Raji (cell line): ENCODE measurements around the gene PCSK9.

ENCODE experiments used
- POLR2A ChIP-seq: IDR thresholded peaks from 2 replicates; pipeline ENCODE4 v1.6.1; 2011; ENCODE audit warnings: low read depth, low read length, control low read depth; ENCODE audit not compliant: insufficient read depth

Gene PCSK9

DNA sequence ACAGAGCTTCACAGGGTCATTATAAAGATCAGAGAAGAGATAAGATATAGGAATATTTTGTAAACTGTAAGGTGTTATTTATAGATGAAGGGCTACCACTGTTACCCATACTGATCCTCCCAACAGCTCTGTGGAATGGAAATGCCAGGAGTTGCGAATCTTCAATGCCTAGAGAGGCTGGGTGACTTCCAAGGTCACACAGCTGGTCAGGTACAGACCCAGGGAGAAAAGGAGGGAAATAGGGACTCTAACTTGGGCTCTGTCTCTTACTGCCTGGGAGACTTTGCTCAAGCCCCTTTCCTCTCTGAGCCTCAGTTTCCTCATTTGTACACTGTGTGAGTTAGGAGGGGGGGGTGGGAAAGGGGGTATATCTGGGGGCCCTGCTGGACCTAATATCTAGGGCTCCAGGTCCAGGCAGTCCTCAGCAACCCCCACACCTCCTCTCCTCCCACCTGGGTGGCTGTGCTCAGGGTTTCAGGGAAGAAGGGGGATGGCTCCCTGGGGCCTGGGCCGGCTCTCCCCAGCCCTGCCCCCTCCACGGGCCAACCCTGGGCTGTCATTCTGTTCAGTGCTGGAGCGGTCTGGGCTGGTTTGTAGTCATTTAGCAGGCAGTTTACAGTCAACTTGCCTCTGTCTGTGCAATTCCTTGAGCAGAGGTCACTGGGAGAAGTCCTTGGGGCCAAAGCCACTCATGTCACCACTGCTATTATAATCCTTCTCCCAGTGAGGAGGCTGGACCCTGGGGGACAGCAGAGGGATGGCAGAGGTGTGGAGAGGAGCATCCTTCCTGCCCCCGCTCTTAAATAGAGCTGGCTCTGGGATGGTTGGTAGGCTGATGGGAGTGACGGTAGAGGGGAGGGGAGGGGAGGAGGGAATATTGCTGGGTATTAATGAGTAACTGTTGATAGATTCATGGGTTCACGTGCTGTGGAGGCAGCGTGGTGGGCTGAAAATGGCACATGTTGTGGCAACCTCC lies 39.0 kb upstream of the PCSK9 start:
- no peak for TF ChIP-seq POLR2A

DNA sequence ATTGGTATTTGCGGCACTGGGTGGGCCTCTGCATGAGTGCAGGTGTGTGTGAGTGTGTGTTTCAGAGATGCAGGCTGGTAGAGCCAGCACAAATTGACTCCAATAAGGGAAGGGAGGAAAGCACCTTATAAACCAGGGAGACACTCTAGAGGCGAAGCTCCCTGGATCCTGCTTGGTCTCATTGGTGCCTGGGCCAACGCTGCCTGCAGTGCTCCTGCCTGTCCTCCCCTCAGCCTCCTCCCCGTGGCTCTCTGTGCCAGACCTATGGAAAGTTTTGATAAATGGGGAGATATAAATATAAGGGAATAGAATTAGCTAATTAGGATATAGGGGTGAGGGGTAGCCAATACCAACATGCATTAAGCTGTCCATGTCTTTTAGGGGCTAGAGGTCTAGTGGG lies 38.0 kb upstream of the PCSK9 start:
- no peak for TF ChIP-seq POLR2A

DNA sequence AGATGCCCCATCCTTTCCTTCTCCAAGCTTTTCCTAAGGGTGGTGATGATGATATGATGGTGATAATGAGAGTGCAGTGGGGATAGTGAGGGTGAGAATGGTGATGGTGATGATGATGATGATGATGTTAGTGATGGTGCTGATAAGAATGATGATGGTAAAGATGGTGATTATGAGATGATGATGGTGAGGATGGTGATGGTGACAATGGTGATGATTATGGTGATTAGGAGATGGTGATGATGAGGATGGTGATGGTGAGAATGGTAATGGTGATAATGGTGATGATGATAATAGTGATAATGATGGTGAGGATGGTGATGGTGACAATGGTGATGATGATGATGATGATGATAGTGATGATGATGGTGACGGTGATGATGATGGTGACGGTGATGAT lies 36.7 kb upstream of the PCSK9 start:
- no peak for TF ChIP-seq POLR2A

- no peak for TF ChIP-seq POLR2A
Measured at GRCh38 chr1:55005351-55006140, 33.8 kb upstream of the PCSK9 start.

DNA sequence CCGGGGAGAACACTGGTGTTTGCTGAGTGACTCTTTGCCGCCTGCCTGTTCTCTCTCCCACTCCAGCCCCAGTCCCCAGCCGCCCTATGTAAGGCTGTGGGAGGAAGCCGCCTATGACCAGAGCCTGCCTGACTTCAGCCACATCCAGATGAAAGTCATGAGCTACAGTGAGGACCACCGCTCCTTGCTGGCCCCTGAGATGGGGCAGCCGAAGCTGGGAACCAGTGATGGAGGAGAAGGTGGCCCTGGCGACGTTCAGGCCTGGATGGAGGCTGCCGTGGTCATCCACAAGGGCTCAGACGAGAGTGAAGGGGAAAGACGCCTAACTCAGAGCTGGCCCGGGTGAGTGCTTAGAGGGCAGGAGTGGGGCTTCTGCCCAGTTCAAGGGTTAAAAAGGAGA lies 32.4 kb upstream of the PCSK9 start:
- no peak for TF ChIP-seq POLR2A

GRCh38 chr1:55007625-55008024 lies 31.7 kb upstream of the PCSK9 start:
- TF ChIP-seq POLR2A, result no peak

DNA sequence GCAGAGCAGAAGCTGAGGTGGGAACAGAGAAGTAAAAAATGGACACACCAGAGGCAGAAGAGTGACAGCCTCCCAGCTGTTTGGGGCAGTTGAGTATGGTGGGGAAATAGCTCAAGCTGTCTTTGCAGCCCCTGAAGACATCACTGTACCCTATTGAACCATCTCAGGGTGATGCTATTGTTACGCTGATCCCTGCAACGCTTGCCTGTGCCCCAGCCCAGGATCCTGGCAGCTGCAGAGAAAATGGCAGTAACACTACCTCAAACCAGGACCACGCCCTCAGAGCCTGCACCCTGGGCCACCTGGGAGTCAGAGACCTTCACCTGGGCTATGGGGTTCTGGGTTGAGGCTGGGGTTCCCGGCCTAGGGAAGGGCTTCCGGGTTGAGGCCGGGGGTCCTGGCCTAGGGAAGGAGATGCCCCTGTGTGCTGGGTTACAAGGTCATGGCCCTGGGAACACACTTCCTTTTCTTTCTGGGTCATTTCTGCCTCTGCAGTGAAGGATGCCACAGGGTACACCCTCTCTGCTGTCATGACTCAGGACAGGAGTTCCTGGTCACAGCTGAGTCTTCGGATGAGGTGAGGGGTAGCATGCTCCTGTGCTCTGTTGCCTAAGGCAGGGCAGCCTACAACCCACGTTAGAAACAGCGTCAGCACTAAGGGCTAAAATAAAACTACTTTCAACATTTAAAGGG lies 29.0 kb upstream of the PCSK9 start:
- no peak for TF ChIP-seq POLR2A

DNA sequence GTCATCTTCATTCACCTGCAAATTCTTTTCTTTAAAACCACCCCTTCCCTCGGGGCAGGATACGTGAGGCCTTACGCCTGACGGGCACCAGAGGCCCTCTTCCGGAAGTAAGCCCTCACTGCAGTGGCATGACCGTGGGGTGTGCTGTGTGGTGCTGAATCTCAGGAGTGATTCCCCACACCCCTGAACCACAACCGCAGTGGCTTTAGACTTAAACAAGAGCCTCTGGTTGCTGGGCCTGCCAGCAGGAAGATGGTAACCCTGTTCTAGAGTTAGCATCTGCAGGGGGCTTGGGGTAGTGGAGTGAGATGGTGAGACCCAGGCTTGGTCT lies 28.5 kb upstream of the PCSK9 start:
- no peak for TF ChIP-seq POLR2A

DNA sequence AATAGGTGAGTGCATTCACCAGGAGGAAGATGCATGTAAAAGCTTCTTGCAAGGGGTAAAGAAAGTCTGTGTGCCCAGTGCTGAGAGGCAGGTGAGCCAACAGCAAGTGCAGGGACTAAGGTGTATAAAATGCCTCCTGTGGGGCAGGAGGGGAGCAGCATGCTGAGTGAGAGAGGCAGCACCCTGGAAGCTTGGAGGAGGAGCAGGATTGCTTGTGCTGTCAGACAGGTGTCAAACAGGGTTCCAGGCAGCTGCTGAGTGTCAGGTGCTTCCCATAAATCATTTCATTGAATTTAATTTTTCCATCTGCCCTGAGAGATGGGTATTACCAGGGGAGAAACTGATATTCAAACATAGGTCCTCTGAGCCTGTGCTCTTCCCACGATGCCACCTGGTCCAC lies 26.7 kb upstream of the PCSK9 start:
- no peak for TF ChIP-seq POLR2A

DNA sequence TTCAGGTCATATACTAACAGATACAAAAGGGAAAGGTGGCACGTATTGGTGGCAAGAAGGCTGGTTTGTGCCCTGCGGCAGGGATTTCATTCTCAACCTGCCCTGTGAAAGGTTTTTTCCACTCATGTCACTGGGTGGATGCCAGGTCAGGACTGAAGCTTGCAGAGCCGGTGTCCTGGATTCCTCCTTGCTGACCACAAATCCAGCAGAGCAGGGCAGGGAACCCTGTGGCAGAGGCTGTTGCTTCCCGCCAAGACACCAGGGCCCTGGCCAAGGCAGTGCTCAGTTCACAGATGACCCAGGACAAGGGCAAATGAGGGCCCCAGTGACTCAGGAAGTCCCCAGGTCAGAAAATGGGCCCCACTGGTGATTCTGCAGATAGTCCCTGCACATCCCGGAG lies 24.2 kb upstream of the PCSK9 start:
- no peak for TF ChIP-seq POLR2A

DNA sequence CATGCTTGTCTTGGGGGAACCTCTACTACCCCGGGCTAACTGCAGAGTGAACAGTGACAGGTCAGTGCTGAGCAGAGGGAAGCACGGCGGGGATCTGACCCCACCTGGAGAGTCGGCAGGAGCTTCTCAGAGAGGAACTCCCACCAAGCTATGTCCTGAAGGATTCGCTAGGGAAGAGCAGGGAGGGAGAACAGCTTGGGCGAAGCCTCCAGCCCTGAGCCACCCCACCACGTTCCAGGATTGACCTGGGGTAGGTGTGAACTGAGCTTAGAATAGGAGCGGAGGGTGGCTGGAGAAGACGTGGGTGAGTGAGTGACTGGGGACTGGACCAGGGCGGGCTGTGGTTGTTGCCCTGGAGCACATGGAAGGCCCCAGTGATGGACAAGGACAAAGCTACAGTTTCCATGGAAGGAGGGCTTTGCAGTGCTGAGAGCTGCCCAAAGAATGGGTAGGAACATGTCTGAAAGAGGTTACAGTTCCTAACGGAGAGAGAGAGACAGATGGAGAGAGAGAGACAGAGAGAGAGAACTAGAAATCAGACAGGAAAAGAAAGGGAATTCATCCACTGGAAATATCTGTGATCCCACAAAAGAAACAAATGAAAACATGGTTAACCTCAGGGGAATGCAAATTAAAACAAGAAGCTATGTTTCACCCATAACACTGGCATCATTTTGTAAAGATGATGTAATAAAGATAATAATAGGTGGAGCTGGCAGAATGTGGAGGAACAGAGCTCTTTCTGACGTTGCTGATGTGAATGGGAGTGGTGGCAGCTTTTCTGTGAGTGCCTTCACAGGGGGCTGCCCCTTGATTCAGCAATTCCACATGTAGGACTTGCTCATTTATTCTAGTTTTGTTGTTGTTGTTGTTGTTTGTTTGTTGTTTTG lies 23.4 kb upstream of the PCSK9 start:
- TF ChIP-seq POLR2A, result no peak

- no peak for TF ChIP-seq POLR2A
Measured at GRCh38 chr1:55018395-55018794, 21.0 kb upstream of the PCSK9 start.

DNA sequence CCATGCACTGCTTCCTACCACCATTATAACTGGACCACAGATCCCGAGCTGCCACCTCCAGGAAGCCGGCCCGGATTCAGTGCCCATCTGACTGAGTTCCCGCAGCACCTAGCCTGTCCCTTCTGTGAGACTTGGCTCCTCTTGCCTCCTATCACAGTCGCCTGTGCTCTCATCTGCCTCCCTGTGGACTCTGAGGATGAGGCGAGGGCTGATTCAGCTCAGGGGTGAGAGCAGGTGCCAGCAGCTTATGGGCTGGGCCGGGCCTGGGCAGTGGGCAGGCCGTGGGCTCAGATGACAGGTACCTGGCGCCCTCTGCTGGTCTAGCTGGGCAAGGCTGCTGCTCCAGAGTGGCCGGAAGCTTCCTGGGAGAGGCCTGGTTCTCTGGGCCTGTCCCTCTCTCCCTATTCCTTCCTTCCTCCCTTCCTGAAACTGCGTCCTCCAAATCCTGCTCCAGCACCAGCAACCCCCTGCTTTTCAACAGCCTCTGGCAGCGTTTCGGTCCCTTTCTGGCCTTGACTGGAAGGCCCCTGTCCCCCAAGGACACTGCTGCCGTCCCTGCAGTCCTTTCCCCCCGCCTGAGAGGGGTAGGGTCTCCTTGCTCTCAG lies 17.3 kb upstream of the PCSK9 start:
- TF ChIP-seq POLR2A, result no peak

DNA sequence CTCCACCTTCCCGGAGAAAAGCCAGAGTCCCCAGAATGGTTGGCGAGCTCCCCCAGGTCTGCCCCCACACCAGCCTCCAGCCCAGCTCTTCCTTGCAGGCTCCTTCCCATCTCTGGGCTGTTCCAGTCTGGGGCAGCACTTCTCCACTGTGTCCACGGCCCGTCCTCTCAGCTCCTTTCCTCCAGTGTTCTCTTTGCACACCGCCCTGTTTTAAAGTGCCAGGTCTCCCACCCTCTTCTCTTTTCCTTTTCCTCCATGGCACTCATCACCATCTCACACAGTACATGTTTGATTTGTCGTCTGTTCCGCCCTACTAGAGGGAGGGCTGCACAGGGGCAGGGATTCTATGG lies 6.1 kb upstream of the PCSK9 start:
- no peak for TF ChIP-seq POLR2A
